SW 1271 (cell line): ENCODE measurements around the gene PARP4.
"Not testable (repeated sequence)": the region's sequence is repeated elsewhere in the genome, so short reads cannot be mapped to it uniquely, and the experiment has no call there.

Experiments
- DNase-seq, 2 experiments: peaks; one replicate each; lab custom pipeline; 2025; lab: John Stamatoyannopoulos, UW

Gene PARP4

DNA sequence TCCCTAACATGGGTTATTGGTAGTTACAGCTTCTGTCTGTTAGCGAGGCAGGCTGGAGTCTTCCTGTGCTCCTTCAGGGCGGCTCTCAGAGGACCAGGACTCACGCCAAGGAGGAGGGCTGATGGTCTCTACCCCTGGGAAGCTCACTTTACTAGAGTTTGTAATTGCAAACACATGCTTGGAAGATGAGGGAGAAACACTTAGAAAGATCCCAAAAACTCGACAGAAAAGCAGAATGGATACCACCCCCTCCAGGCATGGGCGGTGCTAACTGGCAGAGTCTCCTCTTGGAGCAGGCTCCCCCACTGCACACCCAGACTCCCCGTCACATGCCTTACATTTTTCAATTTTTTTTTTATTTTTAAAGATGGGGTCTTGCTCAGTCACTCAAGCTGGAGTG is 62.0 kb downstream of the PARP4 start:
- DNase-seq = no peak

DNA sequence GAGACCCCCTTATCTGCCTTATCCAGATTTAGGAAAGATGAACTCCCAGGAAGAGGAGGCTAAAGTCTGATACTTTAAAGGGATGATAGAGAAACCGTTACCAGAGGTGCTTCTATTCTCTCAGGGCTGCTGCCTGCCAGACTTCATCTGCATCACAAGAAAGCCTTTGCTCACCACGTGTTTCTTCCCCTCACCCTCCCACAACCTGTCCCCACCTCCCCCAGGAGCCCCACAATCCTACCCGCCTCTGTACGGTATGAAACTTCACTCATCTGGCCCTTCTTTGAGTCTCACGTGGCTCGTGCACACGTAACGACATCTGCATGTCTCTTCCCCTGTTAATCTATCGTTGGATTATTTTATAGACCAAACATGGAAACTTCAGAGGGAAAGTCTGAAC is 67.7 kb downstream of the PARP4 start:
- not testable (repeated sequence) for DNase-seq

DNA sequence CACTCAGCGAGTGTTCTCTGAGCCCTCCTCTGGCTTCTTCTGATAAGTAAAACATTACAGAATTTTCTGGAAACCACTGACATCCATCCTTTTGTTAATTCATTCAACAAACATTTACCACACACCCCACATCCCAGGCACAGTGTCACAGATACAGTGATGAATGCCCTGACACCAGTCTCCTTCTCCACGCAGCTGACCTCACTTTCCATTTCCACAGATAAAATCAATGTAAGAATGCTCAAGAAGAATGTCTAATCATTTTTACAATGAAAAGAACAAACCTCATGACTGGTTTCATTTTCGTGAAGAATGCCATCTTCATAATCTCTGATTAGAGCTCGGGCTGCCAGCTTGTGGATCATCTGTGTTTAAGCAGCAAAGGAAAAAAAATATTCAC is 69.2 kb downstream of the PARP4 start:
- no peak for DNase-seq

DNA sequence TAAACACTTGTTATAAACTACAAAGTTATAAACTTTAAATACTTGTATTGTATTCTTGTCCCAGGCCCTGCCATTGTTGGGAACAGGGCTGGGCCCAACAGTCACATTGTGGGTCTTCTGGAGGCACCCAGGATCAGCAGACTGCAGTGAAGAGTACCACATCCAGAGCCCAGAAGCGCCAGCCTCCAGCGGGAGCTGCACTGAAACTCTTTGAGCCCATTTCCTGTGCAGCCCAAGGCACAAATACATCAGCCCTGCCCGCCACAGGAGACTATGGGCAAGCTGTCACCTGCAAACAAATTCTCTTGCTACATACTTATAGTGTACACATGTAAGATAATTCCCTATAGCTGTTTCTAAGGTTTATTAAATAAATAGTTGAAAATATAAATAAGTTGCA is 86.5 kb downstream of the PARP4 start:
- not testable (repeated sequence) for DNase-seq

DNA sequence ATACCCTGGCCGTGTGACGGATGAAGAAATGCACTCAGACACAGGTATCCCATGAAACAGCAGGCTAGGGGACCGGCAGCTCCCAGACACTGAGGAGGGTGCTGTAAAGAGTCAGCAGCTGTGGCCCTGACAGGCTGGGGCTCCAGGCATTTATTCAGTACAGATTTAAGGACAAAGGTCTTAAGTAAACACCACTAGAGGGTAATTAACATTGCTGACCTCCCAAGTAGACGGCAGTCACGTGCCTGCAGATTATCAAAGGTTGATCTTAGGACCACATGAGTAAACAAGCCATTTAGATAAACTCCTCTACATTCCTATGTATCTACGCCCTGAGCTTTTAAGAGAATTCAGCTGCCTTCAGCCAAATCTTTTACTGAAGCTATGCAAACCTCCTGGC is 92.9 kb downstream of the PARP4 start:
- not testable (repeated sequence) for DNase-seq

DNA sequence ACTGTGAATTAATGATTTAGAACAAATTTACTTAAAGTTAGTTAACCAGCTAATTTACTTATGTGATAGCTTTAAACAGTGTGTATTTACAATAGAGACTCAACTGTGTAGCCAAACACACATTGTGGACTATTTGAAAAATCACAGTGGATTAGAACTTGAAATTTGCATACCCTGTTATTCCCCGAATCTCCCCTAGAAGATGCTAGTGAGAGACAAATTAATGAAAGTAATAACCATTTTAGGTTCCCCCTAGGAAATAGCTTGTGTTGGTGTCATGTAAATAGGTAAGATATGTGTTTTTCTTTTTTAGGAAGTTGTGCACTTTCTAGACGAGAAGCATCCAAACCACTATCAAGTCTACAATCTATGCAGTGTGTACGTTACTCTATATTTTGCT is 104.7 kb downstream of the PARP4 start:
- no peak for DNase-seq

DNA sequence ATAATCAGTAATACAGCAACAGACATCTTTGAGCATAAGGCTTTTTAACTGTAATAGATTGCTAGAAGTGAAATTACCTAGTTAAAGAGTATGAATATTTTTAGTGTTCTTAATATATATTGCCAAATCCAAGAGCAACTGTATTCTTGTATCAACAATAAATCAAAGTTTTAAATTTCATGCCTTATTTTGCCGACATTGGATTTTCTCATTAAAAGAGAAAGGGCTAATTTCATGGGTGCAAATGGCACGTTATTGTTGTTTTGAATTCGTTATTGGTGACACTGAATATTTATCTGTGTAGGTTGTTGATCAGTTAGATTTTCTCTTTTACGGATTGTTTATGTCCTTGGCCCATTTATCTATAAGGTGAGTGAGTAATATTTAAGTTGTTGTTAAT is 106.1 kb downstream of the PARP4 start:
- DNase-seq = no peak

DNA sequence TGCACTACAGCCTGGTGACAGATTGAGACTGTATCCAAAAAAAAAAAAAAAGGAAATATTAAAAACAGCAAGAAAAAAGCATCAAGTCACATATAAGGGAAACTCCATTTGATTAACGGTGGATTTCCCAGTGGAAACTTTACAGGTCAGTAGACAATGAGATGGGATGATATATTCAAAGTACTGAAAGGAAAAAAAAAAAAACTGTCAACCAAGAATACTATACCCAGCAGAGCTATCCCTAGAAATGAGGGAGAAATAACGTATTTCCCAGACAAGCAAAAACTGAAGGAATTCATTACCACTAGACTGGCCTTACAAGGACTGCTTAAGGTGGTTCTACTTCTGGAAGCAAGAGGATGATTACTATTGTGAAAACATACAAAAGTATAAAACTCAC is 115.8 kb downstream of the PARP4 start:
- no peak for DNase-seq

DNA sequence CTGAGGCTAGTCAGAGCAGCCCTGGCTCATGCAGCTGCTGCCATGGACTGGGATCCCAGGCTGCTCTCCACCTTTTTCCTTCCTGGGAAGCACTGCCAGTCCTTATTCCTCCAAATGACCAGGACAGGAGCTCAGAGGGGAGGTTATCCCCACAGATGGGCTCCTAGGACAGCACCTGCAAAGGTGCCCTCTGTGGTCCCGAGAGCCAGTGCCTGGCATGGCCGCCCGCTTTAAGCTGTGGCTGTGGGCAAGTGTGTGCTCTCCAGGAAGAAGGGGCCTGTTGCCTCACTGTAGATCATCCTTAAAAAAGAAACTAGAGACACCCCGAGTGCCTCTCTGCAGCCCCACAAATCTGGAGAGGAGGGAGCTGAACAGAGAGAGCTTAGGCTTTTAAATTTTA is 119.6 kb downstream of the PARP4 start:
- no peak for DNase-seq

DNA sequence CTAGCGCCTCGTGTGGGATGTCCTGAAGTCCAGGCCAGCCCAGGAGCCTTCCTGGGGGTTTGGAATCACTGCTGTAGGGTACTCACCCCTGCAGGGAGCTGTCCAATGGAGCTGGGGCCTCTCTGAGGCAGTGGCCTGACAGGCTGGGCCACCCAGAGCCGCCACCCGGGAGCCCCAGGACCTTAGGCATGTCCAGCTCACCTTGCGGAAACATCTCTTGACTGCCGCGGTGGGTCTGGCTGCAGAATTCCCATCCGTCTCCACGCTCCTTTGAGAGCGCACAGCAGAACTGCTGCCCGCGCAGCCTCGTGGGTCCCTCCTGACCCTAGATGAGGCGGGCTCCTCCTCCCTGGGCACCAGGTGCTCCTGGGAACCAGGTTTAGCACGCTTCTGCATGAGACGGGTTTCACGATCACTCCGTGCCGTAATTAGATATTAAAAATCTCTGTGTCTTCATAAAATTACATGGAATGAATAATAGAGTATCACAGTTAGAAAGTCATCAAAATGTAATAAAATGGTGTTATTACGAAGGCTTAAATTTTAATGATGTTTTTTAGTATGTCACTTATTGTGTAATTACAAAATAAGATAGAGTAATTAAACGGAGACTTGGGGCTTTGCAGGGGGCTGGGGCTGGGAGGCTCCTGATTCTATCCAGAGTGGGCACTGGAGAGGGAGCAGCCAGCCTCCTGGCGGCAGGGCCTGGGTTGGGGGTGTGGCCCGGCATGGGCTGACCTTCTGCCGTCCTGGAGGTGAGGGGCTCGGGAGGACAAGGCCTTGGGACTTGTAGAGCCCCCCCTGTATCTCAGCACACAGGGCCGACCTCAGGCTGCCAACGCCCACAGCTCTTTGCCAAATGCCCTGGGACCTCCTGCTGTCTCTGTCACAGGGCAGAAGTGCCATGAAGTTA is 120.6 kb downstream of the PARP4 start:
- DNase-seq = not testable (repeated sequence)

DNA sequence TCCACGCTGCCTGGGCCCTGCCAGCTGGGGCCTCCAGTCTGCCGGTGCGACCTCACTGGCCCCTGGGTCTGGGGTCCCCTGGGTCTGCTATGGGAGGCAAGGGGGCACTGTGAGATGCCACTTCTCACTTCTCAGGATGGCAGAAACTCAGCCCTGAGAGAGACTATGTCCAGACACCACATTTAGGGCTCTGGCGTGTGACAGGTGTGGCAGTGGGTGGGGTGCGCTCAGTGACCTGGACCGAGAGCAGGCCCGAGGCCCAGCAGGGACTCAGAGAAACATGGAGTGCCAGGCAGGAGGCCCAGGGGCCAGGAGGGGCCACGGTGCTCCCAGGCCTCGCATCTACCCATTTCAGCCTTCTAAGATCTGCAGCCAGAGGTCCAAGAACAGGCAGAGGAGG is 121.8 kb downstream of the PARP4 start:
- not testable (repeated sequence) for DNase-seq

DNA sequence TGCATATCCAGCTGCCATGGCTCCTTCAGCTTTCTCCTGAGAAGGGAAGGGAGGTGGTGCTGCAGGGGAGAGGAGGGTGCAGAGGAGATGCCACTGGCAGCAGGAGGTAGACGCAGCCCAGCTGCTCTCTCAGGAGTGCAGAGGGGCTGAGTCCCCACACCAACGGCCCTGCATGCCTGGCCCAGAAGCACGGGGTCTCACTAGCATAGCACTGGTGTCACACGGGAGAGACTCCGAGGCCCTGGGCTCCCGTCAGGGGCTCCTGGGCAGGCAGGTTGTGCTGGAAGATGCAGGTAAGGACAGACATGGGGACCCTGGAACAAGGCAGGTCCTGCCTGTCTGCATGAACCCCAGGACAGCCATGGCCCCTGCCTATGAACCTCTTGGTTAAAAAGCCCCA is 123.1 kb downstream of the PARP4 start:
- DNase-seq = no peak

DNA sequence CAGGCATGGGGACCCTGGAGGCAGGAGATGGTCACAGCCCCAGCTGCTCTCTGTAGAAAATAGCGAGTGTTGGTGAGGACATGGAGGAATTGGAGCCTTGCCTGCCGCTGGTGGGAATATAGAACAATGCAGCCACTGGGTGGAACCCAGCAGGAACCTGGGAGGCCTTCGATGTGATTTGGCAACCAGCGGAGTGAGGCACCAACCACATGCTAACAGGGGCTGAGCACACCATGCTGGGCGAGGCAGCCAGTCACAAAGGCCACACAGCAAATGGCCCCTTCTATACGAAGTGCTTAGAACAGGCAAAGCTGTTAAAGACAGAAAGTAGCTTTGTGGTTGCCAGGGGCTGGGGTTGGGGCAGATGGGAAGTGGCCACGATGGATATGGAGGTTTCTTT is 123.8 kb downstream of the PARP4 start:
- DNase-seq = not testable (repeated sequence)

DNA sequence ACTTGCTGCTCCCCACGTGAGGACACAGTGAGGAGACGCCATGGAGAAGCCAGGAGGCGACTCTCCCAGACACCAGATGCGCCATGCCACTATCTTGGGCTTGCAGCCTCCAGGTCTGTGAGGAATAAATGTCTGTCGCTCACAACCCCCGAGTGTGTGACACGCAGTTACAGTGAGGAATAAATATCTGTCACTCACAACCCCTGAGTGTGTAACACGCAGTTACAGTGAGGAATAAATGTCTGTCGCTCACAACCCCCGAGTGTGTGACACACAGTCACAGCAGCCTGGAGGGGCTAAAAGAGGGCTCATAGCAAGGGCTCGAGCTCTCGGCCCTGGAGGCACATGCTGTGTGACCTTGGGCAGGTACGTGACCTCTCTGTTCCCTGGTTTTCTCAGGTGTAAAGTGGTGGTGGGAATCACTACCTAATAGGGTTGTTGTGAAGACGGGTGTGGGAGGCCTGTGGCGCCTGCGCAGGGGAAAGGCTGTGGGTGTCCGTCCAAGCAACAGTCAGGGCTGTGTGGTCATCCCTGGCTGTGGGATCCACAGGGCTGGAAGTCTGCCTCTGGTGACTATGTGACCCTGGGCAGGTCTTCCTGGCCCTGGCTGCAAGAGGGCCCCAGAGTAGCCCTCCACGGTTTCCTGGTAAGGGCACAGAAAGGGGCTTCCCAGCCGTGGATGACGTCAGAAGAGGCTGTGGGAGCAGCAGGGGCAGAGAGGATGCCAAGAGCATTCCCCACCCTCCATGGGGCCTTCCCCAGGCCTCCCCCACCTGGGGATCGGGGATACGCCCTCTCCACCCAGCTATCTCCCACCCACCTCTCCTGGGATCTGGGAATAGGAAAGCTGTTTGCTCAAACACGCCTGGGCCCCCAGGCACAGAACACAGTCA is 125.5 kb downstream of the PARP4 start:
- DNase-seq = no peak

DNA sequence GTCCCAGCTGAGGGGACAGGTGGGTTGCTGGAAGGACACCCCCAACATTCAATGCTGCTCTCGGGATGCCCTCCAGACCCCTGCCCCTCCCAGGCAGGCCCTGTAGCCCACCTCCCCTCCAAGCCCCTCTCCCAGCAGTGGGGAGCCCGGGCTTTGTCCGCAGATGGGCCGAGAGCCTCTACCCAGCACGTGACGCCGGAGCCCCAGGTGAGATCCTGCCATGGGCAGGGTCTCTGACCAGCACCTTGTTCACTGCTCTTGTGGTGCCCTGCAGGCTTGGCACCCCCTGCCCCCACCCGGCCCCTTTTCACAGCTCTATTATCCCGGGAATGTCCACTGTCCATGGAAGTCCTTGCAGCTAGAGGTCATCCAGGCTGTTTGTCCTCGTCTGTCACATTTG is 126.7 kb downstream of the PARP4 start:
- no peak for DNase-seq

DNA sequence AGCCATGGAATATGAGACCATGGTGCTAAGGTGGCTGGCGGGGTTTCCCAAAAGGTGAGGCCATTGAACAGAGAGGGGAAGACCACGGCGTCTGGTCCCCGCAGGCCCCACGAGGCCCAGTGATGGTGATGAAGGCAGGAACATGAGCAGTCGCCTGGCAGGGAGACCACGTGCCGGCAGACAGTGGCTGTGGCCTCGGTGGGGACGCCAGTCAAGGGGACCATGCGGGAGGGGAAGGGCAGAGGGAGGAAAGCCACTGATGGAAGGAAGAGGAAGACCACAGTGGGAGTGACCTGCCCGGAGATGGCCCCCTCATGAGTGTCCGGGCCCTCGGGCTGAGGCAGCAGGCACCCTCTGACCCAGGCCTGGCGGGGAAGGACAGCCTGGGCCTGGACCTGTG is 127.6 kb downstream of the PARP4 start:
- not testable (repeated sequence) for DNase-seq

DNA sequence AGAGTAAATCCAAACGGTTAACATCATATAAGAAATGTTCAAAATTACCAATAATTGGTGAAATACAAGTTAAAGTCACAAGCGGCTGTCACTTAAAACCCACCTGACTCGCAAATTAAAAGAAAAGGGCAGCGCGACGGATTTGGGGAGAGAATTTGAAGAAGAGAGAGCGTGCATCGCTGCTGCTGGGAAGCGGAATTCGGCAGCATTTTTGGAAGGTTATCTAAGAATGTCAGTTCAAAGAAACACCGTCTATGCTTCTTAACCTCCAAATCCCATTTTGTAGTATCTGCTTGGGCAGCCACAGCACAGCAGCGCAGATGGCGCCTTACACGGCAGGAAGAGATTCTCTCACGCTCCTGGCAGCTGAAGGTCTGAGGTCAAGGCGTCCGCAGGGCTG is 128.5 kb downstream of the PARP4 start:
- DNase-seq = not testable (repeated sequence)

DNA sequence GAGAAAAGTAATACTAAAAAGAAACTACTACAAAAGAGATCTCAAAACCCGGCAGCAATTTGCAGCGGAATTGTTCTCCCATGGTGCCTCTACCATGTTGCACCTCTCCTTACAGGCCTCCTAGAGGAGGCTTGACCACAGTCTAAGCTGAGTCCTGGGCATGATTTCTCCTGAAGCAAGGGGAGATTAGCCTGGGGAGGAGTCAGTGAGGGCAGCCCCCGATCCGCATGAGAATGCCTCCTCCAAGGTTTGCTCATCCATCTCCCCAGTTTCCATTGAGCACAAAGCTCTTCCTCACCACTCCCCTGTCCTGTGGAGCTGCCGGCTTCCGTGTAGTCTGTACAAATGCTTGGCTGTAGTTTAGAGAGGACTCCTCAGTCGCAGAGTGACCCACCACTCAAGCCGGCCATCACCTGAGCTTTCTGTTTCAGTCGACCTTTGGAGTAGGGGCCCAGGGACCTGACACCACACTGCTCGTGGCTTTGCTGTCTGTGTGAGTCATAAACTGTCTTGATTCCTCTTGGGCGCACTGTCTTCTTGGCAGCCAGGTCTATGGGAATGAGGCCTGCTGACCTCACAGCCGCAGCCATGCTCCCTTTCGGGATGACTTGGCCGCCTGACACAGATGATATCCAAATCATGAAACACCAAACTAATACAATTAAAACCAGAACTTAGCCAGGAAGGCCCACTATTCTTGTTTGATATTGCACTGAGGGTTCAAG is 130.9 kb downstream of the PARP4 start:
- DNase-seq = no peak

DNA sequence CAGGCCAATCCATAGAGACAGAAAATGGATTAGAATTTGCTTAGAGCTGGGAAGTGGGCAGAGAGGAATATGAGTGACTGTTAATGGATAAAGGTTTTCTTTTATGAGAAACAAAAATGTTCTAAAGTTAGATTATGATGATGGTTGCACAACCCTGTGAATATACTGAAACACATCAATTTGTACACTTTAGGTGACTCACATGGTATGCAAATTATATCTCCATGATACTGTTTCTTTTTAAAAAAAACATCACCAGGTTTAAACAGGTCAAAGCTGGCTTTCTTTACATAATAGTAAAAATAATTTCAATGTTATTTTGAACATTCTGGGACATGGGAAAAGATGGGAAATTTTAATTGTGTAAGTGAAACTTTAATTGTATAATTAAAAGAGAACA is 131.7 kb downstream of the PARP4 start:
- not testable (repeated sequence) for DNase-seq

DNA sequence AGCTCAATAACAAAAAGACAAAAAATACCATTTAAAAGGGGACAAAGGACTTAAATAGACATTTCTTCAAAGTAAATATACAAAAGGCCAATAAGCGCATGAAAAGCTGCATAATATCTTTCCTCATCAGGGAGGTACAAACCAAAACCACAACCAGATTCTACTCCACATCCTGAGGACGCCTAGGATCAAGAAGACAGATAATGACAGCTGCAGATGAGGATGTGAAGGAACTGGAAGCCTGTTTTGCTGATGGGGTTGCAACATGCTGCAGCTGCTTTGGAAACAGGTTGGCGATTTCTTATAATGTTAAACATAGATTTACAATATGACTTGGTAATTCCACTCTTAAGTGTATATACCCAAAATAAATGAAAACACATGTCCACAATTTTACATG is 132.4 kb downstream of the PARP4 start:
- DNase-seq = not testable (repeated sequence)

DNA sequence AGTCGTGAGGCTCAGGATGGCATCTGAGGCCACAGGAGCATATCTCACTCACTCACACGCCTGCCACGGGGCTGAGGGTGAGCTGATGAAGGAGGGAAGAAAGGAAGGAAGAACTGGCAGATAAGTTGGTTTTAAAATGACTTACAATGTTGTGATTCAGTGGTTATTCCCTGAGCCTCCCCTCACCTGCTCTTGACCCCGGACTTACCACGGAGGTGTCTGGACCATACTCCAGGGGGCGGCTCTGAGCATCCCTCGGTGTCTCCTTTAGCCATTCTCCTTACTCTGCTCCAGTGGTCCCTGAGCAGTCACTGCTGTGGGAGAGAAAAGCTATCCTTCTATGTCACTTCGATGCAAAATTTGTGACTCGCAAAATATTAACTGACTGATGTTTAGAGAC is 141.3 kb downstream of the PARP4 start:
- DNase-seq = not testable (repeated sequence)
